A673 (cell line): ENCODE results near the gene RLIM.

Source experiments
- EZH2 ChIP-seq: fragments of 200-600 bp; sonication (generic); IDR thresholded peaks from 2 replicates; pipeline ENCODE4 v1.6.1; 2017; ENCODE audit warnings: borderline replicate concordance, low read depth, mild to moderate bottlenecking, mixed read lengths, antibody characterized with exemption, low read length; ENCODE audit not compliant: poor library complexity, severe bottlenecking
- TF ChIP-seq, protein P1 (sequence below): fragments of 300-800, 200-600 bp; sonication (generic); conservative IDR thresholded peaks from 2 replicates; pipeline ENCODE4 v1.5.1; 2017; ENCODE audit warnings: low read depth, mild to moderate bottlenecking, antibody characterized with exemption, low read length, moderate library complexity, mixed read lengths

DNA sequence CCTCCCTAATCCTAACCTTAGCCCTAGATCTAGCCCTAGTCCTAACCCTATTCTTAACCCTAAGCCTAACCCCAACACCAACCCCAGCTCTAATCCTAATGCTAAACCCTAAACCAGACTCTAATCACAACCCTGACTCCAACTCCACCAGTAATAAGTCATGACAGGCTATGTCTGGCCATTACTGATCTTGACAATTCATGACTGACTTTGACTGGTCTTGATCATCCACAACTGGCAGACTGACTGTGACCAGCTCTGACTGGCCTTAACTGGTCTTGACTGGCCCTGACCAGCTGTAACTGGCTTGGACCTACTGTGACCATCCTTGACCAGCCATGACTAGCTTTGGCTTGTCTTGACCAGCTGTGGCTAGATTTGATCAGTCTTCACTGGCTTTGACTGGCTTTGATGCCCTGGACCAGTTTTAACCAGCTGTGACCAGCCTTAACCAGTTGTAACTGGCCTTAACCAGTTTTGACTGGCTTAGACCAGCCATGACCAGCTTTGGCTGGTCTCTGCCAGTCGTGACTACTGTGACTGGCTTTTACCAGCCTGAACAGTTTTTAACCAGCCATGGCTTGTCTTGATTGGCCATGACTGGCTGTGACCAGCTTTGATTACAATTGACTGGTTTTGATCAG lies 68.4 kb downstream of the RLIM start:
- TF ChIP-seq, protein P1, sequence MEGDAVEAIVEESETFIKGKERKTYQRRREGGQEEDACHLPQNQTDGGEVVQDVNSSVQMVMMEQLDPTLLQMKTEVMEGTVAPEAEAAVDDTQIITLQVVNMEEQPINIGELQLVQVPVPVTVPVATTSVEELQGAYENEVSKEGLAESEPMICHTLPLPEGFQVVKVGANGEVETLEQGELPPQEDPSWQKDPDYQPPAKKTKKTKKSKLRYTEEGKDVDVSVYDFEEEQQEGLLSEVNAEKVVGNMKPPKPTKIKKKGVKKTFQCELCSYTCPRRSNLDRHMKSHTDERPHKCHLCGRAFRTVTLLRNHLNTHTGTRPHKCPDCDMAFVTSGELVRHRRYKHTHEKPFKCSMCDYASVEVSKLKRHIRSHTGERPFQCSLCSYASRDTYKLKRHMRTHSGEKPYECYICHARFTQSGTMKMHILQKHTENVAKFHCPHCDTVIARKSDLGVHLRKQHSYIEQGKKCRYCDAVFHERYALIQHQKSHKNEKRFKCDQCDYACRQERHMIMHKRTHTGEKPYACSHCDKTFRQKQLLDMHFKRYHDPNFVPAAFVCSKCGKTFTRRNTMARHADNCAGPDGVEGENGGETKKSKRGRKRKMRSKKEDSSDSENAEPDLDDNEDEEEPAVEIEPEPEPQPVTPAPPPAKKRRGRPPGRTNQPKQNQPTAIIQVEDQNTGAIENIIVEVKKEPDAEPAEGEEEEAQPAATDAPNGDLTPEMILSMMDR = no peak
- TF ChIP-seq EZH2 = no peak
